HEK293T (cell line): ENCODE results near the gene ABCA5.

Source experiments
- FOXA1 ChIP-seq: fragments of 450-650 bp; IDR thresholded peaks from 2 replicates; pipeline ENCODE4 v1.6.1; 2016; ENCODE audit warnings: mild to moderate bottlenecking
- FOXK2 ChIP-seq: fragments of 450-650 bp; IDR thresholded peaks from 2 replicates; pipeline ENCODE4 v1.6.1; 2016; ENCODE audit warnings: mild to moderate bottlenecking
- FOXM1 ChIP-seq: fragments of 450-650 bp; IDR thresholded peaks from 2 replicates; pipeline ENCODE4 v1.6.1; 2017; ENCODE audit warnings: mild to moderate bottlenecking, borderline replicate concordance
- LEF1 ChIP-seq: fragments of 450-650 bp; IDR thresholded peaks from 2 replicates; pipeline ENCODE4 v1.6.1; 2017; ENCODE audit warnings: mild to moderate bottlenecking, borderline replicate concordance

GRCh38 chr17:69331756-69332155 is 4.8 kb upstream of the ABCA5 start:
- TF ChIP-seq FOXM1 (no peak), LEF1 (no peak), FOXA1 (no peak), FOXK2 (no peak)
